Superior temporal gyrus (tissue), 1 donor: ENCODE results near the gene SMARCC2.
"Not testable (repeated sequence)": the region's sequence is repeated elsewhere in the genome, so short reads cannot be mapped to it uniquely, and the experiment has no call there.

ENCODE experiments used
- DNase-seq: peaks from one replicate; pipeline ENCODE4 v3.0.0-alpha.2; 2016; ENCODE audit errors: extremely low spot score

SMARCC2 gene

GRCh38 chr12:56163533-56164344 is 25.5 kb downstream of the SMARCC2 start:
- no peak for DNase-seq

- no peak for DNase-seq
Observed at GRCh38 chr12:56162468-56163290, 26.6 kb downstream of the SMARCC2 start.

- DNase-seq = peak; percentile 12
Observed at GRCh38 chr12:56161690-56162351, 27.5 kb downstream of the SMARCC2 start.

GRCh38 chr12:56160894-56161689 is 28.2 kb downstream of the SMARCC2 start:
- no peak for DNase-seq

- DNase-seq = no peak
Observed at GRCh38 chr12:56160193-56160763, 29.0 kb downstream of the SMARCC2 start.

GRCh38 chr12:56159482-56160192 is 29.6 kb downstream of the SMARCC2 start:
- DNase-seq = no peak

- DNase-seq = peak; percentile 50
Observed at GRCh38 chr12:56158926-56159461, 30.3 kb downstream of the SMARCC2 start.

- DNase-seq = peak; percentile 99
Observed at GRCh38 chr12:56158029-56158925, 31.0 kb downstream of the SMARCC2 start, which contains the start of gene MYL6. TSS of gene MYL6 (plus strand) at chr12:56158359. CDS start at chr12:56158402, 43 bp downstream.

- peak; percentile 60 for DNase-seq
Observed at GRCh38 chr12:56157201-56158028, 31.9 kb downstream of the SMARCC2 start.

- not testable (repeated sequence) for DNase-seq
Observed at GRCh38 chr12:56156464-56157200, 32.7 kb downstream of the SMARCC2 start.

GRCh38 chr12:56155256-56155845 is 33.9 kb downstream of the SMARCC2 start:
- no peak for DNase-seq

- no peak for DNase-seq
Observed at GRCh38 chr12:56154818-56155217, 34.5 kb downstream of the SMARCC2 start.

GRCh38 chr12:56154246-56154771 is 35.0 kb downstream of the SMARCC2 start:
- DNase-seq = no peak

GRCh38 chr12:56153678-56154065 is 35.6 kb downstream of the SMARCC2 start:
- no peak for DNase-seq

GRCh38 chr12:56152756-56153677 is 36.3 kb downstream of the SMARCC2 start:
- no peak for DNase-seq
